LNCAP (cell line): ENCODE measurements around the gene TAS2R60.
A peak's percentile ranks its signal among the peaks of the same experiment; 100 is the strongest.

ENCODE experiments used
- CTCF ChIP-seq: fragments of 450-650 bp; IDR thresholded peaks from 2 replicates; pipeline ENCODE4 v1.5.1; 2017; ENCODE audit warnings: mild to moderate bottlenecking

Gene TAS2R60

GRCh38 chr7:143407287-143408251, 35.7 kb upstream of the TAS2R60 start:
- TF ChIP-seq CTCF, result no peak

DNA sequence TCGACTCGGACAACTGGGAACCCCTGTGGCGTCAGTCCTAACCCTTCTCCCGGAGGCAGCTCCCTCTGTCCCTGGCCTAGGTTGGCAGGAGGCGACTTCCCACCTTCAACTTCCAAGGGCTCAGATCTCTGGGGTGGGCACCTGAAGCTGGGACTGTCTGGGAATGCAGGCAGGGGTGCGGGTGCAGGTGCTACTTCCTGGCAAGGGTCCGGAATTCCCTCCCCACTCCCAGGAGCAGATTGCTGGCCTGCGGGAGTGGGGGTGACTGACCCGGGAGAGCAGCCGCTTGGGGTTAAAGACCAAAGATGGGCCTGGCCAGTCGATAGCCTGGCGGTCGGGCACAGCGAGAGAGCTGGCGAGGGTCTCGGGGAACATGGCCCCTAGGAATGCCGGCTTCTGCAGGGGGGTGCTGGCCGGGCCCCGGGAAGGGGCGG, 35.0 kb upstream of the TAS2R60 start:
- no peak for TF ChIP-seq CTCF

- TF ChIP-seq CTCF, result peak; percentile 66
Measured at GRCh38 chr7:143408686-143409561, 34.3 kb upstream of the TAS2R60 start, which contains the start of gene EPHA1. Gene EPHA1, minus strand, starts transcription at chr7:143408856. Its CDS starts 51 bp downstream, at chr7:143408805.

GRCh38 chr7:143410521-143411004, 32.7 kb upstream of the TAS2R60 start:
- no peak for TF ChIP-seq CTCF

GRCh38 chr7:143411976-143412708, 31.1 kb upstream of the TAS2R60 start:
- TF ChIP-seq CTCF, result no peak

- TF ChIP-seq CTCF, result no peak
Measured at GRCh38 chr7:143413123-143413522, 30.1 kb upstream of the TAS2R60 start.
